Liver (tissue), 9 donors: ENCODE measurements around the gene H2AZ2. TPM values are rescaled to one million over a fixed set of nuclear protein-coding genes. Genes with fewer than 3 reads are reported as not detected.

Experiments used
- DNase-seq: peaks from one replicate; pipeline ENCODE4 v3.0.0-alpha.2; 2017; ENCODE audit warnings: low spot score
- H3K27ac ChIP-seq, 2 donors: one replicate each; pipeline ENCODE4 v1.7.0; 2013; ENCODE audit warnings: inconsistent platforms in 2 of 2, low read length in 2 of 2, control low read depth in 1 of 2, low read depth in 1 of 2, mild to moderate bottlenecking in 1 of 2
- H3K27me3 ChIP-seq, 4 donors: one replicate each; pipeline versions ENCODE4 v1.6.1 to v1.7.0; 2013; ENCODE audit warnings: low read length in 3 of 4, inconsistent platforms in 1 of 4, mild to moderate bottlenecking in 1 of 4, moderate library complexity in 1 of 4; ENCODE audit not compliant: control insufficient read depth in 4 of 4, insufficient read depth in 4 of 4
- H3K36me3 ChIP-seq, 4 donors: one replicate each; pipeline versions ENCODE4 v1.6.1 to v1.7.0; 2013; ENCODE audit warnings: low read length in 3 of 4, mild to moderate bottlenecking in 3 of 4, low read depth in 1 of 4, moderate library complexity in 1 of 4; ENCODE audit not compliant: control insufficient read depth in 4 of 4, insufficient read depth in 3 of 4
- H3K4me1 ChIP-seq, 4 donors: one replicate each; pipeline versions ENCODE4 v1.6.1 to v1.7.0; 2013; ENCODE audit warnings: low read length in 3 of 4, mild to moderate bottlenecking in 3 of 4, moderate library complexity in 1 of 4; ENCODE audit not compliant: control insufficient read depth in 4 of 4, insufficient read depth in 4 of 4
- H3K4me3 ChIP-seq, 3 donors: one replicate each; pipeline versions ENCODE4 v1.6.1 to v1.7.0; 2013; ENCODE audit warnings: low read length in 3 of 3, control low read depth in 1 of 3, low read depth in 1 of 3, mild to moderate bottlenecking in 1 of 3
- H3K9ac ChIP-seq, 2 donors: one replicate each; pipeline ENCODE4 v1.7.0; 2013; ENCODE audit warnings: low read length in 2 of 2, mild to moderate bottlenecking in 2 of 2, moderate library complexity in 2 of 2, control low read depth in 1 of 2, low read depth in 1 of 2
- H3K9me3 ChIP-seq, 4 donors: one replicate each; pipeline versions ENCODE4 v1.6.1 to v1.7.0; 2013; ENCODE audit warnings: low read length in 3 of 4; ENCODE audit not compliant: control insufficient read depth in 4 of 4
- FOXA1 ChIP-seq: IDR thresholded peaks from 2 replicates; pipeline ENCODE4 v1.6.1; 2016; ENCODE audit warnings: antibody characterized with exemption
- RAD21 ChIP-seq, 2 donors: IDR thresholded peaks; 2 replicates each; pipeline ENCODE4 v1.6.1; 2016; ENCODE audit warnings: antibody characterized with exemption in 2 of 2, mild to moderate bottlenecking in 2 of 2
- WGBS: extraction: QIAGEN DNeasy Blood & Tissue Kit; methylation state at CpG from one replicate; pipeline ENCODE4 v1.1.7; 2013; 5-methylcytosine and 5-hydroxymethylcytosine counted together
- polyA plus RNA-seq, 2 donors: library from polyadenylated mRNA; stranded (reverse) in 1 of 2; unstranded in 1 of 2; fragments of 200-250 nt in 1 of 2; fragments of >200 nt in 1 of 2; fragmentation: Nextera tagmentation in 1 of 2; extraction: Ambion mirVana in 1 of 2; gene quantifications; one replicate each; pipeline versions ENCODE4 v1.2.1 to v1.2.3, GENCODE V29; 2013 to 2015
- total RNA-seq, 2 donors: library from RNA; depleted of rRNA; stranded (reverse); fragments of >200 nt; gene quantifications; one replicate each; pipeline ENCODE4 v1.2.3, GENCODE V29; 2014
- donor health status: healthy.
- donor health status: healthy.
- donor health status: healthy.
- donor health status: healthy.
- donor health status: healthy.

The H2AZ2 gene
- total and polyA plus RNA-seq, 4 donors = 51.3 to 182 (median 69.5) TPM

DNA sequence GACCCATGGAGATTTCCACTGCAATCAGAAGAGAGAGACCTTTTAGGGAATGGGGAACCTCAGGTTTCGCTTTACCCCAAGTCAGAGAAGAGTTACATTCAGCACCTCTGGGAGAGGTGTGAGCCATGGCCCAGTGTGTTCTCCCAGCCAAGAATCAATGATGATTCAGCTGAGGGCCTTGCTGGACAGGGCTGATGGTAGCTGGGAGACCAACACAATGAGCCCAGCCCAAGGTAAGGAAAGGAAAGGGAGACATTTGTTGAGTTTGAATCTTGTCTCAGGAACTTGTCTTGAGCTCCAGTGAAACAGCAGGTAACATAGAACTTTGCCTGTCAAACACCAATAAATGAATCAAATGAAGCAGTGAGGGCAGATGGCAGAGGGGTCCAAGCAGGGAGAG is 65.4 kb downstream of the H2AZ2 start:
- H3K27me3 ChIP-seq = no peaks in the 10 kb centered on the region
- H3K4me3 ChIP-seq = no peak overlapping the region
- H3K36me3 ChIP-seq = no peaks in the 10 kb centered on the region
- H3K27ac ChIP-seq = no peak overlapping the region
- no peak for TF ChIP-seq RAD21 (IDR thresholded peaks at IDR 0.05)
- TF ChIP-seq FOXA1 = no peak
- no peaks in the 10 kb centered on the region for H3K4me1 ChIP-seq
- H3K9ac ChIP-seq = no peak overlapping the region
- no peak for DNase-seq
- 98% methylated on average over 1 of the region's 1 CpG for WGBS
- H3K9me3 ChIP-seq = peaks cover 0 to 3% (median under 1%) of the 10 kb centered on the region in 4 donors

Other genes with a start within 250 kb of the H2AZ2 start
- gene OGDH, start 241.5 kb downstream of the H2AZ2 start, total RNA-seq = 10 to 100 TPM; 49.6 to 71.2 TPM
- gene OGDH, start 241.5 kb downstream of the H2AZ2 start, polyA plus RNA-seq = 10 to 100 TPM; 10.8 to 32.8 TPM
- gene ZMIZ2, start 99.2 kb downstream of the H2AZ2 start, total RNA-seq = 10 to 100 TPM in 1 of 2 donors, 1 to 10 TPM in 1; 4.4 to 11.0 TPM
- 10 to 100 TPM in 1 of 2 donors, 1 to 10 TPM in 1; 4.5 to 11.6 TPM for gene ZMIZ2, start 99.2 kb downstream of the H2AZ2 start, polyA plus RNA-seq
- gene PPIA, start 51.4 kb downstream of the H2AZ2 start, total RNA-seq = 1,000 to 10,000 TPM in 1 of 2 donors, 100 to 1,000 TPM in 1; 834 to 1,873 TPM
- 1,000 to 10,000 TPM; 1,362 to 1,437 TPM for gene PPIA, start 51.4 kb downstream of the H2AZ2 start, polyA plus RNA-seq
- 10 to 100 TPM in 1 of 2 donors, 1 to 10 TPM in 1; 9.6 to 11.4 TPM for gene PURB, start 37.4 kb upstream of the H2AZ2 start, total RNA-seq
- 1 to 10 TPM in 1 of 2 donors, under 1 TPM in 1; 0.92 to 2.1 TPM for gene PURB, start 37.4 kb upstream of the H2AZ2 start, polyA plus RNA-seq
- 1 to 10 TPM; 3.1 to 3.9 TPM for gene MYO1G, start 130.9 kb upstream of the H2AZ2 start, total RNA-seq
- 1 to 10 TPM in 1 of 2 donors, under 1 TPM in 1; 0.56 to 1.1 TPM for gene MYO1G, start 130.9 kb upstream of the H2AZ2 start, polyA plus RNA-seq
- 10 to 100 TPM; 26.3 to 48.4 TPM for gene CCM2, start 152.1 kb upstream of the H2AZ2 start, total RNA-seq
- 10 to 100 TPM; 46.6 to 65.0 TPM for gene CCM2, start 152.1 kb upstream of the H2AZ2 start, polyA plus RNA-seq
- under 1 TPM; 0.08 to 0.09 TPM for gene NACAD, start 240.9 kb upstream of the H2AZ2 start, total RNA-seq
- gene NACAD, start 240.9 kb upstream of the H2AZ2 start, polyA plus RNA-seq = under 1 TPM; 0.03 to 0.14 TPM